Keratinocyte (primary cell): ENCODE measurements around the gene DPH2.

Experiments used
- EZH2 ChIP-seq: IDR thresholded peaks from one replicate; pipeline ENCODE4 v1.6.1; 2012; ENCODE audit warnings: inconsistent platforms, mild to moderate bottlenecking, low read length, moderate library complexity
- TF ChIP-seq, protein P1 (sequence below), 3 experiments: IDR thresholded peaks in 1 of 3; conservative IDR thresholded peaks in 1 of 3; optimal IDR thresholded peaks in 1 of 3; 2 replicates in 2 of 3; 3 replicates in 1 of 3; pipeline versions ENCODE3 to v1.5.1; 2011; ENCODE audit warnings: low read length in 3 of 3, mild to moderate bottlenecking in 3 of 3, moderate library complexity in 2 of 3, control low read depth in 1 of 3, inconsistent platforms in 1 of 3; ENCODE audit not compliant: insufficient read depth in 2 of 3; ENCODE audit errors: extremely low read depth in 1 of 3

GRCh38 chr1:43991476-43992231 is 21.8 kb downstream of the DPH2 start, which contains the start of gene CCDC24:
- TF ChIP-seq, protein P1, sequence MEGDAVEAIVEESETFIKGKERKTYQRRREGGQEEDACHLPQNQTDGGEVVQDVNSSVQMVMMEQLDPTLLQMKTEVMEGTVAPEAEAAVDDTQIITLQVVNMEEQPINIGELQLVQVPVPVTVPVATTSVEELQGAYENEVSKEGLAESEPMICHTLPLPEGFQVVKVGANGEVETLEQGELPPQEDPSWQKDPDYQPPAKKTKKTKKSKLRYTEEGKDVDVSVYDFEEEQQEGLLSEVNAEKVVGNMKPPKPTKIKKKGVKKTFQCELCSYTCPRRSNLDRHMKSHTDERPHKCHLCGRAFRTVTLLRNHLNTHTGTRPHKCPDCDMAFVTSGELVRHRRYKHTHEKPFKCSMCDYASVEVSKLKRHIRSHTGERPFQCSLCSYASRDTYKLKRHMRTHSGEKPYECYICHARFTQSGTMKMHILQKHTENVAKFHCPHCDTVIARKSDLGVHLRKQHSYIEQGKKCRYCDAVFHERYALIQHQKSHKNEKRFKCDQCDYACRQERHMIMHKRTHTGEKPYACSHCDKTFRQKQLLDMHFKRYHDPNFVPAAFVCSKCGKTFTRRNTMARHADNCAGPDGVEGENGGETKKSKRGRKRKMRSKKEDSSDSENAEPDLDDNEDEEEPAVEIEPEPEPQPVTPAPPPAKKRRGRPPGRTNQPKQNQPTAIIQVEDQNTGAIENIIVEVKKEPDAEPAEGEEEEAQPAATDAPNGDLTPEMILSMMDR (optimal IDR thresholded peaks at IDR 0.05 in 1 of 3, IDR thresholded peaks at IDR 0.05 in 1 of 3, conservative IDR thresholded peaks at IDR 0.05 in 1 of 3; ENCODE audit: extremely low read depth in 1 of 3, insufficient read depth in 2 of 3, low read length in 3 of 3): no peak
- no peak for TF ChIP-seq EZH2
